ENCODE results near the gene KCNJ9. TPM values are rescaled to one million over a fixed set of nuclear protein-coding genes. Genes with fewer than 3 reads are reported as not detected.

The KCNJ9 gene
- total RNA-seq, 1 donor from 2014 or later: not detected

Other genes starting within 250 kb of the KCNJ9 start
- not detected for gene VSIG8, start 218.9 kb upstream of the KCNJ9 start, total RNA-seq
- gene CFAP45, start 181.4 kb upstream of the KCNJ9 start, total RNA-seq: not detected
- gene TAGLN2, start 156.0 kb upstream of the KCNJ9 start, total RNA-seq: 290 TPM
- gene IGSF9, start 135.9 kb upstream of the KCNJ9 start, total RNA-seq: 5.6 TPM
- not detected for gene SLAMF9, start 127.3 kb upstream of the KCNJ9 start, total RNA-seq
- 2.7 TPM for gene PIGM, start 49.5 kb upstream of the KCNJ9 start, total RNA-seq
- not detected for gene KCNJ10, start 11.4 kb upstream of the KCNJ9 start, total RNA-seq
- 21.6 TPM for gene IGSF8, start 17.1 kb downstream of the KCNJ9 start, total RNA-seq
- gene ATP1A2, start 34.2 kb downstream of the KCNJ9 start, total RNA-seq: 11.0 TPM
- gene ATP1A4, start 70.1 kb downstream of the KCNJ9 start, total RNA-seq: not detected
- not detected for gene CASQ1, start 109.0 kb downstream of the KCNJ9 start, total RNA-seq
- 89.1 TPM for gene PEA15, start 123.8 kb downstream of the KCNJ9 start, total RNA-seq
- 145 TPM for gene DCAF8, start 181.0 kb downstream of the KCNJ9 start, total RNA-seq
- 47.9 TPM for gene PEX19, start 203.6 kb downstream of the KCNJ9 start, total RNA-seq